ENCODE results near the gene MRPS18B. TPM values are rescaled to one million over a fixed set of nuclear protein-coding genes. Genes with fewer than 3 reads are reported as not detected.

Gene MRPS18B
- polyA plus RNA-seq, 1 experiment = 69.3 TPM

DNA sequence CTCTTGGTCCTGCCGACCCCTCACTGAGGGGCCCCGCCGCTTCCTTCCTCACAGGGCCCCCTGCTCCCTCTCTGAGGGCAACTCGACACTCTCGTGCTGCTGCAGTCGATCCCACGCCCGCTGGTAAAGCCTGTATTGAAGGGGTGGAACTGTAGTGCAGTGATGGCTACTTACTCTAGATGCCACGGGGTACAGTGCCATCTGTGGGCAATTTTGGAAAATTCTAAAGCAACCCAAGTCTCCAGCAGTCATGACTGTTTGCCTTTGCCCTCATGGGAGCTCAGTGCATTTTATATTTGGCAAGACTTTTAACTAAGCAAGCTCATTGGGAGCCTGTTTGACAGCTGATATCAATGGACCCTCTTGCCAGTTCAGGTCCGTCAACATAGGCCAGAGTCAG lies 22.8 kb downstream of the MRPS18B start:
- no peak overlapping the region for H3K4me3 ChIP-seq (ENCODE audit: low read depth, low read length)
- peaks cover 4% of the 10 kb centered on the region for H3K36me3 ChIP-seq (ENCODE audit: control insufficient read depth, insufficient read depth, low read length)
- CTCF ChIA-PET = interaction anchor here (1.0 kb wide), 1 partner anchor 31 kb away, joined by 3 read pairs; no protein-coding TSS in a partner anchor
- H3K27me3 ChIP-seq (ENCODE audit: control insufficient read depth, insufficient read depth, low read length) = no peaks in the 10 kb centered on the region
- POLR2A ChIA-PET = no interaction called here
- TF ChIP-seq, protein P1, sequence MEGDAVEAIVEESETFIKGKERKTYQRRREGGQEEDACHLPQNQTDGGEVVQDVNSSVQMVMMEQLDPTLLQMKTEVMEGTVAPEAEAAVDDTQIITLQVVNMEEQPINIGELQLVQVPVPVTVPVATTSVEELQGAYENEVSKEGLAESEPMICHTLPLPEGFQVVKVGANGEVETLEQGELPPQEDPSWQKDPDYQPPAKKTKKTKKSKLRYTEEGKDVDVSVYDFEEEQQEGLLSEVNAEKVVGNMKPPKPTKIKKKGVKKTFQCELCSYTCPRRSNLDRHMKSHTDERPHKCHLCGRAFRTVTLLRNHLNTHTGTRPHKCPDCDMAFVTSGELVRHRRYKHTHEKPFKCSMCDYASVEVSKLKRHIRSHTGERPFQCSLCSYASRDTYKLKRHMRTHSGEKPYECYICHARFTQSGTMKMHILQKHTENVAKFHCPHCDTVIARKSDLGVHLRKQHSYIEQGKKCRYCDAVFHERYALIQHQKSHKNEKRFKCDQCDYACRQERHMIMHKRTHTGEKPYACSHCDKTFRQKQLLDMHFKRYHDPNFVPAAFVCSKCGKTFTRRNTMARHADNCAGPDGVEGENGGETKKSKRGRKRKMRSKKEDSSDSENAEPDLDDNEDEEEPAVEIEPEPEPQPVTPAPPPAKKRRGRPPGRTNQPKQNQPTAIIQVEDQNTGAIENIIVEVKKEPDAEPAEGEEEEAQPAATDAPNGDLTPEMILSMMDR (IDR thresholded peaks at IDR 0.05; ENCODE audit: insufficient read depth, low read depth, low read length) = no peak
- no peak for DNase-seq (ENCODE audit: low read depth)

DNA sequence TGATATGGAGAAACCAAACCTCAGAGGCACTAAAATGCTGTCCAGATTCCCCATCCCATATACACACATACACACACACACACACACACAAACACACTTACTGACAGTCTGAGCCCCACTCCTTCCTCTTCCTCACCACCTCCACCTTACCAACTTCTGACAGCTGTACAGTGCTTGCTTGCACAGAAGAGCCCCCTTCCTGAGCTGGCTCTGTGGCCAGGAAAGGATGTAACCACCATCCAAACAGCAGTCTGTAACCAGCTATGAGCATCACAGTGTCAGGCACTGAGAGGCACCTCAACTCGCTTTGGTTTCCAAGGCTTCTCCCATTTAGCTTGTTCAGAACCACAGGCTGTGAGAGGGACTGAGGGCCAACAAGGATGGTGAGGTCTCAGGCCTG lies 23.4 kb downstream of the MRPS18B start:
- TF ChIP-seq, protein P1 (IDR thresholded peaks at IDR 0.05; ENCODE audit: insufficient read depth, low read depth, low read length) = no peak
- ChIA-PET POLR2A (interaction anchor here (0.6 kb wide), 1 partner anchor 26 kb away, joined by 7 read pairs; no protein-coding TSS in a partner anchor), CTCF (interaction anchor here (1.0 kb wide), 1 partner anchor 31 kb away, joined by 3 read pairs; no protein-coding TSS in a partner anchor)
- DNase-seq (ENCODE audit: low read depth) = no peak
- H3K36me3 ChIP-seq (ENCODE audit: control insufficient read depth, insufficient read depth, low read length) = peaks cover 4% of the 10 kb centered on the region
- H3K27me3 ChIP-seq (ENCODE audit: control insufficient read depth, insufficient read depth, low read length) = no peaks in the 10 kb centered on the region
- no peak overlapping the region for H3K4me3 ChIP-seq (ENCODE audit: low read depth, low read length)

DNA sequence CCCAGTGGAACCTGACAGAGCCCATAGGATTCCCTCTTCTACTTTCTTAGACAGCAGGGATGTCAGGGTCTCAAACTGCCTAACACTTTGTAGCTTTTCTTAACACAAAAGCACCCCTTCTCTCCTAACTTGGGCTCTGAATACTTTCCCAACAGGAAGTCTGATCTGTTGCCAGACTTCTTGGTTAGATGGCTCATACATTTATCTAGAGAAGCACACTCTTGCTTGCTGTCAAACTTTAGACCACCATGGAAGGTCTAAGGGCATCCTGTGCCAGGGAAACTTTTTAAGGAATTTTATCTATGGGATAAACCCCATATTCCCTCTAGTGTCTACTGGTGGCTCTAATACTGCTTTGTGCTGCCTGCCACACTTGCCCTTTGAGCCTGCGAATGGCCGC lies 26.0 kb downstream of the MRPS18B start:
- H3K4me3 ChIP-seq (ENCODE audit: low read depth, low read length) = no peak overlapping the region
- TF ChIP-seq, protein P1 (IDR thresholded peaks at IDR 0.05; ENCODE audit: insufficient read depth, low read depth, low read length) = no peak
- no peaks in the 10 kb centered on the region for H3K27me3 ChIP-seq (ENCODE audit: control insufficient read depth, insufficient read depth, low read length)
- CTCF ChIA-PET = no interaction called here
- POLR2A ChIA-PET = no interaction called here
- DNase-seq (ENCODE audit: low read depth) = no peak
- peaks cover 4% of the 10 kb centered on the region for H3K36me3 ChIP-seq (ENCODE audit: control insufficient read depth, insufficient read depth, low read length)

DNA sequence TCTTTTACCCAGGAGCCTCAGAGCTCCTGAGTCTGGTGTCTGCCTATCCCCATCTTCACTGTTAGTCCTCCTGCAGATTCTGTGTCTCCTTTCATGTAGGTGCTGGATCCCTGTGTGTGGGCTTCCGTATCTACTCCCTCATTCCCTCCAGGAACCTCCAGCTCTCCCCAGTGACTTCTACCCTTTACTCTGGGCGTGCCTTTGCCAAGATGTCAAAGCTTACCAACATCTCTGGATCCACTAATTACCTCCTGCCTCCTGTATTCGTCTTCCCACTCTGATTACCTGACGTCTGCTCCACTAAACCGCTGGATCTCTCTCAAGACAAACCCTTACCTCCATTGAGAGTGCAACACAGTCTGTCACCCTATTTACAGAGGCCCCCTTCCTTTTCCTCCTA lies 27.1 kb downstream of the MRPS18B start:
- H3K27me3 ChIP-seq (ENCODE audit: control insufficient read depth, insufficient read depth, low read length) = no peaks in the 10 kb centered on the region
- no peak overlapping the region for H3K4me3 ChIP-seq (ENCODE audit: low read depth, low read length)
- H3K36me3 ChIP-seq (ENCODE audit: control insufficient read depth, insufficient read depth, low read length) = peaks cover 4% of the 10 kb centered on the region
- POLR2A ChIA-PET = no interaction called here
- DNase-seq (ENCODE audit: low read depth) = no peak
- CTCF ChIA-PET = no interaction called here
- TF ChIP-seq, protein P1 (IDR thresholded peaks at IDR 0.05; ENCODE audit: insufficient read depth, low read depth, low read length) = no peak

DNA sequence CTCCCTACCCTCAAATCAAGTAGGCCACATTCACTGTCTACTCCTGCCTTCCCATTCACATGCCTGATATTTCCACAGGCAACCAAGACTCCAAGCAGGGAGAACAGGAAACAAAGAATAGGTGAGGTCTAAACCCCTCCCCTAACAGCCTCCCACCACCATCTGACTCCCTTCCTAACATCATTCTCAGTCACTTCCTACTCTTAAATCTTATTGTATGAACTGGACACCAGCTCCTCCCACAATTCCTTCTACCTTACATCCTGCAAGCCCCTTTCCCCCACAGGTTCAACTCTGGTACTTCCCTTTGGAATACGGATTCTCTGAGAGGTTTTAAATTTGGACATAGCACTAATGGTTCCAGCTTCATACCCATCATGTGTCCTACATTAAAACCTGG lies 28.3 kb downstream of the MRPS18B start:
- POLR2A ChIA-PET = no interaction called here
- no peak for DNase-seq (ENCODE audit: low read depth)
- TF ChIP-seq, protein P1 (IDR thresholded peaks at IDR 0.05; ENCODE audit: insufficient read depth, low read depth, low read length) = no peak
- H3K4me3 ChIP-seq (ENCODE audit: low read depth, low read length) = no peak overlapping the region
- CTCF ChIA-PET = interaction anchor here (1.0 kb wide), 1 partner anchor 14 kb away, joined by 3 read pairs; no protein-coding TSS in a partner anchor
- H3K36me3 ChIP-seq (ENCODE audit: control insufficient read depth, insufficient read depth, low read length) = peaks cover 2% of the 10 kb centered on the region; the same call in 1 of the 2 replicates
- no peaks in the 10 kb centered on the region for H3K27me3 ChIP-seq (ENCODE audit: control insufficient read depth, insufficient read depth, low read length)

All from BJ (cell line).